ES-I3 (cell line): ENCODE measurements around the gene GLB1L2.
"Not testable (repeated sequence)": the region's sequence is repeated elsewhere in the genome, so short reads cannot be mapped to it uniquely, and the experiment has no call there.

ENCODE experiments used
- H3K36me3 ChIP-seq: 2 replicates; pipeline ENCODE4 v1.6.1; 2013; ENCODE audit warnings: mild to moderate bottlenecking, low read length, control low read depth, moderate library complexity; ENCODE audit not compliant: insufficient read depth
- H3K4me1 ChIP-seq: 2 replicates; pipeline ENCODE4 v1.6.1; 2013; ENCODE audit warnings: mild to moderate bottlenecking, control low read depth, low read length; ENCODE audit not compliant: insufficient read depth
- H3K9ac ChIP-seq: 2 replicates; pipeline ENCODE4 v1.6.1; 2013; ENCODE audit warnings: low read depth, mild to moderate bottlenecking, low read length, moderate library complexity
- H3K9me3 ChIP-seq: 2 replicates; pipeline ENCODE4 v1.6.1; 2013; ENCODE audit warnings: mild to moderate bottlenecking, low read length, moderate library complexity; ENCODE audit not compliant: control insufficient read depth, insufficient read depth

Gene GLB1L2

GRCh38 chr11:134312223-134312622, 19.6 kb upstream of the GLB1L2 start:
- Histone ChIP-seq H3K9me3 (no peaks in the 10 kb centered on the region), H3K9ac (no peak overlapping the region), H3K36me3 (no peaks in the 10 kb centered on the region), H3K4me1 (no peaks in the 10 kb centered on the region)

GRCh38 chr11:134312807-134313206, 19.0 kb upstream of the GLB1L2 start:
- Histone ChIP-seq H3K9me3 (no peaks in the 10 kb centered on the region), H3K36me3 (no peaks in the 10 kb centered on the region), H3K9ac (no peak overlapping the region), H3K4me1 (no peaks in the 10 kb centered on the region)

DNA sequence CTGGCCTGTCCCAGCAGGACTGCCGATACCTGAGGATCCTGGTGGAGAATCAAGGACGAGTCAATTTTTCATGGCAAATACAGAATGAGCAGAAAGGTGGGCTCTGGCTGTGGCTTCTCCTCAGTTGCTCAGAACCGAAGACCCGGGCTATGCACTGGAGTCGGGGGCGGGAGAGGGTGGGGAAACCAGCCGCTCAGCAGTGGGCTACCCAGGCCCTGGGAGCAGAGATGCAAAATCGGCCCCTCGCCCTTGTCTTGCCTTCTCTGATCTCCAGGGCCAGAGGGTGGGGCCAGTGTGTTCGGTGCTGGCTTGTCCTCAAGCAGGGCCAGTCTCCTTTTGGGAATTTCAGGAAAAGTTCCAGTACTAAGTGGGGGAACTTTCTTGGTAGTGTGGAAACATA, 18.4 kb upstream of the GLB1L2 start:
- Histone ChIP-seq H3K9me3 (no peaks in the 10 kb centered on the region), H3K4me1 (no peaks in the 10 kb centered on the region), H3K36me3 (no peaks in the 10 kb centered on the region), H3K9ac (no peak overlapping the region)

- no peaks in the 10 kb centered on the region for H3K36me3 ChIP-seq
- H3K9ac ChIP-seq, result no peak overlapping the region
- no peaks in the 10 kb centered on the region for H3K9me3 ChIP-seq
- H3K4me1 ChIP-seq, result no peaks in the 10 kb centered on the region
Measured at GRCh38 chr11:134313821-134314607, 17.8 kb upstream of the GLB1L2 start.

GRCh38 chr11:134317103-134317502, 14.7 kb upstream of the GLB1L2 start:
- Histone ChIP-seq H3K4me1 (no peaks in the 10 kb centered on the region), H3K9ac (no peak overlapping the region), H3K9me3 (no peaks in the 10 kb centered on the region), H3K36me3 (no peaks in the 10 kb centered on the region)

DNA sequence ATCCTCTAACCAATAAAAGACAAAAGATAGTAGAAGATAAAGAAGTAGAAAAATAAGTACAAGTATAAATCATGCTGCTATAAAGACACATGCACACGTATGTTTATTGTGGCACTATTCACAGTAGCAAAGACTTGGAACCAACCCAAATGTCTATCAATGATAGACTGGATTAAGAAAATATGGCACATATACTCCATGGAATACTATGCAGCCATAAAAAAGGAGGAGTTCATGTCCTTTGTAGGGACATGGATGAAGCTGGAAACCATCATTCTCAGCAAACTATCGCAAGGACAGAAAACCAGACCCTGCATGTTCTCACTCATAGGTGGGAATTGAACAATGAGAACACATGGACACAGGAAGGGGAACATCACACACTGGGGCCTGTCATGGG, 10.4 kb upstream of the GLB1L2 start:
- not testable (repeated sequence) for H3K9me3 ChIP-seq, H3K36me3 ChIP-seq, H3K9ac ChIP-seq, H3K4me1 ChIP-seq

DNA sequence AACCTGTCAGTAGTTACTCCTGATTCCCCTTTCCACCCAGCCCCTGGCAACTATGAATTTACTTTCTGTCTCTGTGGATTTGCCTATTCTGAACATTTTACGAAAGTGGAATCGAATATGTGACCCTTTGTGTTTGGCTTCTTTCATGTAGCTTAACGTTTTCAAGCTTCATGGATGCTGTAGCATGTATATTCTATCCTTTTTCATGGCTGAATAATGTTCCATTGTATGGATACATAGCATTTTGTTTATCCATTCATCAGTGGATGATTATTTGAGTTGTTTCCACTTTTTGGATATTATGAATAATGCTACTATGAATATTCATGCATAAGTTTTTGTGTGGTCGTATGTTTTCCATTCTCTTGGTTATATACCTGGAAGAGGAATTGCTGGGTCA, 9.2 kb upstream of the GLB1L2 start:
- H3K4me1 ChIP-seq, result no peaks in the 10 kb centered on the region
- H3K9ac ChIP-seq, result no peak overlapping the region
- H3K36me3 ChIP-seq, result no peaks in the 10 kb centered on the region
- H3K9me3 ChIP-seq, result no peaks in the 10 kb centered on the region

DNA sequence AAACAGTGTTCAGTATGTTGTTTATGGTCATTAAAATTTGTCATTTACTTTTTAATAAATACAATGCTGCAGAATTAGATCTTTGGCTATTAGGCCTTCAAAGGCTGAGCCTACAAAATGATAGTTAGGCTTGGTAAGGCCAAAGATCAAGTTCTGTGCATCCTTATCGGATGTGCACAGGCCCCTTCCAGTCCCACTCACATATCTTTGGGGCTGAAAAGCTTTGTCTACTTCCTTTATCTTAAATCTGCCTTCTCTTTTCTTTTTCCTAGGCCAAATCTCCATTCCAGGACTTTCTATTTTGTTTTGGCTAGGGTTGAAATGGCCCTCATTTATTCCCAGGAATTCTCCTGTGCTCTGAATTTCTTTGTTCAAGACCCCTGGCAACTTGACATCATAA, 3.4 kb upstream of the GLB1L2 start:
- H3K36me3 ChIP-seq, result no peaks in the 10 kb centered on the region
- no peak overlapping the region for H3K9ac ChIP-seq
- H3K4me1 ChIP-seq, result no peaks in the 10 kb centered on the region
- H3K9me3 ChIP-seq, result no peaks in the 10 kb centered on the region

DNA sequence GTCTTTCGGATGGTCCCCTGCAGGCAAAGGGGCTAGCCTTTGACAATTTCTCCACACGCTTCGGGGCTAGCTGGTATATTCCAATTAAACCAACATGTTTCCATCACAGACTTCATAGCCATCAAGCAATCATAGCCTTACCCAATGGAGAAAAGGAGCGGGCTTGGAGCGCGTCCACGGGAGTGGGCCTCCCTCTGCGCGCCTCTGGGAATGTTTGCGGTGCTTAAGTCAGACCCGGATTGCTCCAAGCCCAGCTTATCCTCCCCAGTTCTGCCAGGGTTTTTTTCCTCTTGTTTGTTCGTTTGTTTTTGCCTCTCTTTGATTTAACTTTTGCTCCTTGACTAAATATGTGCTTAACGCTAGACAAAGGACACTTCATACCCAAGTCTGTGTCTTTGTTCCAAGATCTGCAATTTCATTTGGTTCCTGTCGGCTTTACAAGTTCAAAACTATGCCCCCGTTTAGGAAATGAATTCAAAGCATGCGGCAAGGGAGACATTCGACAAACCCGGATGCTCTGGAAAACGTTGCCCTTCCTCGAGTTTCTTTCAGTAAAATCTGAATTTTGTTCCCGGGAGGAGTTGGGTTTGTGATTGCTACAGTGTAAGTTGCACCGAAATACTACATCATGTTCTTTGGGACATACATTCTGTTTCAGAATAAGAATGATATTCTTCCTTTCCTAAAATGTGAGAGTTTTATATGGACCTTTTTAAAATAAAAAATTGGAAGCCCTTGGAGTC, 1.0 kb upstream of the GLB1L2 start:
- H3K9ac ChIP-seq, result peak overlapping the region; percentile 58; the same call in 1 of the 2 replicates
- no peaks in the 10 kb centered on the region for H3K4me1 ChIP-seq
- no peaks in the 10 kb centered on the region for H3K36me3 ChIP-seq
- H3K9me3 ChIP-seq, result no peaks in the 10 kb centered on the region

DNA sequence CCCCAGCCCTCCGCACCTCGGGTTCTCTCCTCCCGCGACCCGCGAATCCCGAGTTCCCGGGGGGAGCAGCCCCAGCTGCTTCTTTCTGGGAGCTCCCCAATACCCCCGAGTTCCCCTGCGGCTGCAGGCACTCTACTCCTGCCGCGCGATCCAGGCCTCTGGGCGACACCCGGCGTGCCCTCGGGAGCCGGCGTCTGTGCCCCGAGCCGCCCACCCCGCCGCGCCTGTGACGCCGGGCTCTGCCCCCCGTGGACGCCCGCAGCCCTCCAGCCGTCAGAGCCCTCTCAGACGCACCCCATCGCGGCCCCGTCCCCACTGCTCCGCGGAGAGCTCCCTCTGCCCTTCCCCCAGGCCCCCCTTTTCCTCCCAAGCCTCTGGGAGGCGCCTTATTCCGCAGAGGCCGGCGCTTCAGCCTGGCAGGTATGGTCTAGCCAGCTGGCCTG, 422 bp downstream of the GLB1L2 start:
- no peaks in the 10 kb centered on the region for H3K4me1 ChIP-seq
- H3K36me3 ChIP-seq, result no peaks in the 10 kb centered on the region
- peak overlapping the region; percentile 62; the same call in 1 of the 2 replicates for H3K9ac ChIP-seq

DNA sequence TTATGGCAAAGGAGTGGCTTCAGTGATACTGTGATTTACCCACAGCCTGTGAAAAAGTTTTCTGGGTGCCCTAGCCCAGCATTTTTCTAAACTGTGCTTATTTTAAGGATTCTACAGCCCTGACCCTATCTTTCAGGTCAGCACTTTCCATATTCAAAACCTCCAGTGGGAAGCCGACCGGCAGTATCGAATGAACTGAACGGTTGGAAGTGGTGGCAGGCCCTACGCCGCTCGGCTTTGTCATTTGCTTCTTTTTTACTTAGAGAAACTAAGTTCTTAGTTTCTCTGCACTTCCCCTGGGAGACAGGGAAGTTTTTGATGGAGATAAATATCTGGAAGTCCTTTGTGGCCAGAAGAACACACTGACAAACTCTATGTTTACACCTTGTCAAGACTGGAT, 994 bp downstream of the GLB1L2 start:
- Histone ChIP-seq H3K9me3 (no peaks in the 10 kb centered on the region), H3K9ac (no peak overlapping the region), H3K36me3 (no peaks in the 10 kb centered on the region), H3K4me1 (no peaks in the 10 kb centered on the region)

More for the DNA sequence above, 422 bp downstream of the GLB1L2 start:
- no peaks in the 10 kb centered on the region for H3K9me3 ChIP-seq

DNA sequence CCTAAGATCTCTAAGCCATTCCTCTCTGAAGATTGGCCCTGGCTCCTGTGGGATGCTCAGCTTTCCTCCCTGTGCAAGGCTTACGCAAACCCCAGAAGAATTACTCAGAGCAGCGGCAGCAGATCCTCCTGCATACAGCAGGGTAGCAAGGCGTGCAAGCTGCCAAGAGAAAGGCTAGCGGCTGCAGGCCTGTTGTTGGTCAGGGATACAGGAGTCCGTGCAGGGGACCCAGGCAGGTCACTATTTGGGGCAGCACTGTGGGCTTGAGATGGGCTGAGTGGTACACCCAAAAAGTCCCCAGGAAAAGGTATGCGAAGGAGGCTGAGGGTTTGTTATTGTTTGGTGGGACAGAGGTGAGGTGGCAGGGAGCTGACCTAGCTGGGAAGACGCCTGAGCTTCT, 1.5 kb downstream of the GLB1L2 start:
- Histone ChIP-seq H3K9ac (no peak overlapping the region), H3K9me3 (no peaks in the 10 kb centered on the region), H3K4me1 (no peaks in the 10 kb centered on the region), H3K36me3 (no peaks in the 10 kb centered on the region)

GRCh38 chr11:134333946-134334345, 2.2 kb downstream of the GLB1L2 start:
- H3K9me3 ChIP-seq, result no peaks in the 10 kb centered on the region
- H3K36me3 ChIP-seq, result no peaks in the 10 kb centered on the region
- H3K9ac ChIP-seq, result no peak overlapping the region
- H3K4me1 ChIP-seq, result no peaks in the 10 kb centered on the region

DNA sequence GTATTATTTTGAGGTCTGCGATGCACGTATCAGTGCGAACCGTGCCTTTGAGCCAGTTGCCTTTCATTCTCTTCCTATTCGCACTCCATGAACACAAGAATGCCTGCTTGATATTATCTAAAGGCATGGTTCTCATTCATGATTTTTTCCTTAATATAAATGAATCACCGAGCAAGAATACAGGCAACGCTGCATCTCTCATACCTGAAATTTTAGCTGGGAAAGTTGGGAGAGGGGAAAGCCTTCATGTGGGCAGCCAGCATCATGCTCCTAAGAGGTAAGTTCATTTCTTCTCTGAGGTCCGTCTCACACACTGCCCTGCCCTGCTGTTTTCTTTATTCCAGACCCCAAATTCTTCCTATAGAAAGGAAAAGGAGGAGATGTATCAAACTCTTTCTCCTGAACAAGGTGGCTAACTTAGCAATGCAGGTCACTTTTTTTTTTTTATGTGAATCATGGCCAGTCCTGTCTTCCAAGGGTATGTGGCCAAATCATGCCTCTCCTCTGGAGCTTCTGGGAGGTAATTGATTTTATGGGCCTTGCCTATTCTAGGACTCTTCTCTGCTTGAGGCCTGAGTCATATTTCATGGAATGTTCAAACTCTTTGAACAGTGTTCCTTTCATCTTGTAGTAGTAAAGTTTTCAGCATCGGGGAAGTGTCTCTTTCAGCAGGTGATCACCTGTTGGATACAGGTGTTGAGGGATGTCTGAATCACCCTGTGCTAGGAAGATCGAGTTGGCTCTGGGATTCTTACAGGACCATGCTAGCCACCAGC, 3.2 kb downstream of the GLB1L2 start:
- Histone ChIP-seq H3K9me3 (no peaks in the 10 kb centered on the region), H3K9ac (no peak overlapping the region)

More for the DNA sequence above, 3.2 kb downstream of the GLB1L2 start:
- no peaks in the 10 kb centered on the region for H3K4me1 ChIP-seq
- H3K36me3 ChIP-seq, result no peaks in the 10 kb centered on the region
